HG02642 (cell line): Measurements from ENCODE around the gene CST3.

ENCODE experiments used
- ATAC-seq: cut with Tn5 transposase; IDR thresholded peaks from one replicate; pipeline ENCODE4 v1.9.1; 2021; ENCODE audit warnings: mild to moderate bottlenecking; ENCODE audit not compliant: unreplicated experiment, poor library complexity

CST3 gene

DNA sequence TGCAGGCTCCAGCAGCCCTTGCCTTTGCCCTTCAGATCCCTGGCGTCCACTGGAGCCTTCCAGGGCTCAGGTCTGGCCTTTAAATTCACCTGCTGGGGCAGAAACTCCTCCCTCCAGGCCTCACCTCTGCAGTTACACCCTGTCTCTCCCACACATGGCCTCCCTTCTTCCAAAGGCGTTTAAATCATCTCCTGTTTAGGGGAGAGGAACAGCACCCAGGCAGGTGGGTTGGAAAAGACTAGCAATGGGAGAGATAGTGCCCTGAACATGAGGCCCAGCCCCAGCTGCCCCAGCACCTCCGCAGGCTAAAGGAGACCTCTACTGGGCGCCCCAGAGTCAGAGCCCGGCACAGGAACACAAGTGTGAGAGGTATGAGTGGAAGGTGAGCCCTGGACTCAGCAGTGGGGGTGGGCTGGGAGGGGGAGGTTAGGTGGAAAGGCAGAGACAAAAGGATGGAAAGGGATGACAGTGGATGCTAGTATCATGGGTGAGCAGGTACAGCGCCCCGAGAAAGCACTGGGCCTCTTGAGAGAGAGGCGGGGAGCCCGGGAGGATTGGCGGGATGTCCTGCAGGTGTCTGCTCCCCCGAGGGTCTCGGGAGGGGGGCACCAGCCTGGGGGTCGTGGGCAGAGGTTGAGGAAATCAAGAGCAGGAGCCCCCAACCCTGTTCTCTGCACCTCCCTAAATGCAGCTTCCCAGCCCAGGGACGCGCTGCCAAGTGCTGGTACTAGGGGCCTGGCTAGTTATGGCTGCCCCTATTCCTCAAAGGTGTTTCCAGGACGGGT, 31.7 kb downstream of the CST3 start, which contains the start of gene CST9:
CST9 (minus strand) TSS at position 51 of the 785 bp plus-strand sequence. CDS start 53 bp downstream, outside the sequence.
- no peak for ATAC-seq

DNA sequence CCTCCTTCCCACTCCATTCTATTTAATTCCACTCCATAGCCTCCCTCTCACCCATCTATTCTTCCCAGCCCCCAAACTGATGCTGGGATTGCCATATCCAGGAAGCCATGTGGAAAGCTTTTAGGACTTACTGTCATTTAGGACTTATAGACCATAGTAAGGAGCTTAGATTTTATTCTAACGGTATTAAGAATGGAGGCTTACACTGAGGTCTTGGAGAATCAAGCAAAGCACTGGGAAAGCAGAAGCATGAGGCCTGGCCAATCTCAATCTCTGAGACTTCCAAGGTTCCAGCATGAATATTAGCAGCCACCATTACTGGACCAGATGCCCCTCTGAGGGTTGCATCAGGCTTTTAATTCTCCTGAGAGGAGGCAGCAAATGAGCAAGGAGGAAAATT, 33.4 kb downstream of the CST3 start:
- ATAC-seq: no peak

DNA sequence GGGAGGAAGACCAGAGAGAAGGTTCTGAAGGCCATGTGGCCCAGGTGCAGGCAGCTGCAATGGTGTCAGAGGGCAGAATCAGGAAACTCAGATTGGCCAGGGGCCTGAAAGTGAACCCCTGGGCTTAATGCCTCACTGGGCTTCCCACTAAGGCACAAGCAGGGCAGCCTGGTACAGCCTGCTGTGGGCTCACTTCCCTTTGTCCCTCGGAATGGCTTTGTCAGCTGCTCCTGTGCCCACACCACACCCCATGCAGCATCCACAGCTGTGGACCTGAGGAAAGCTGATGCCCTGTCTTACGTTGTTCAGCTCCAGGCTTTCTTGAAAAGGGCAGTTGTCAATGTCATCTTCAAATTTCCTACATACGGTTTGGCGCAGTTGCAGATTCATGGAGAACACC, 34.4 kb downstream of the CST3 start:
- no peak for ATAC-seq

- ATAC-seq: no peak
These were observed 35.1 kb downstream of the CST3 start for GRCh38 chr20:23602699-23603098.

DNA sequence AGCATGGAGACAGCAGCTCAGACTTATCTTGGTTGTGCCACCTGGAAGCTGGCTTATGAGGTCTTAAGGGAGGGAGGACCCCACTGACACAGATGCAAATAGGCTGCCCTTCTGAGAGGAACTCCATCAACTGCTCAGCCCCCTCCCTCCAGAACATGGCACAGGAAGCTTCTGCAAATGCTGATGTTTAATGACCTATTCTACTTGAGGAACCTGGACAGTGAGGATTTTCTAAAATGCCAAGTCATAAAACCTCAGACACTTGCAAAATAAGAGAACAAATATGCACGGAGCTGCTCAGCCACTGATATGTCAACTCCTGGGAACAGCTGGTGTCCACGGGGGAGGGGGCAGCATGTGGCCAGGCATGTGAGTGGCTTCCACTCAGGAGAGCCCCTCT, 35.5 kb downstream of the CST3 start:
- no peak for ATAC-seq

- ATAC-seq: no peak
These were observed 36.0 kb downstream of the CST3 start for GRCh38 chr20:23601715-23602114.

GRCh38 chr20:23598481-23598880, 39.3 kb downstream of the CST3 start:
- ATAC-seq: no peak

DNA sequence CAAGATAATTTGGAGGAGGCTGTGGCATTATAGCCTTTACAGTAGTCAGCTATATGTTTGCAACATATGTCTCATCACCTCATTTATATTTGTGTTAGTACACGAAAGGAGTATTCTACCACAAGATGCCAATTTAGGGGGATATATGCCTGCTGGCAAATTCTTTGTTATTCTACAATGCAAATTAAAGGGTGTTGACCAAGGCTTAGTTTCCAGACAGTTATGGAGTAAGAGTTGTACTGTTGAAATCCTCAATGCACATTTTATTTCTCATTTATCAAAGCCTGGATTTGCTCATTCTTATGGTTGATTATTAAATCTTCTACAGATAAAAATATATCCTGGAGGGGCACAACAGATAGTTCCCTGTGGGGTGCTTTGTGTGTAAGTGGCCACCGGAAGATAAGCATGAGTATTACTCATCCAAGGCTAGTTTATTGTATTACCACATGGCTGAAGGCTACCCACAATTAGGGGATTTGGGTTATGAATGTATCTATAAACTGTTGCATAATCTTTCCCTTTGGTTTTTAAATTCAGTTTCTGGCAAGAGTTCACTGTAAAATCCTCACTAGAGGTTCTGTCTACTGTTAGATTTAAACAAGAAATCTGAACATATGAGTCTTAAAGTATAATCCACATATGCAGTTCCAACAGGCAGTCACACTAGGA, 41.0 kb downstream of the CST3 start:
- no peak for ATAC-seq

DNA sequence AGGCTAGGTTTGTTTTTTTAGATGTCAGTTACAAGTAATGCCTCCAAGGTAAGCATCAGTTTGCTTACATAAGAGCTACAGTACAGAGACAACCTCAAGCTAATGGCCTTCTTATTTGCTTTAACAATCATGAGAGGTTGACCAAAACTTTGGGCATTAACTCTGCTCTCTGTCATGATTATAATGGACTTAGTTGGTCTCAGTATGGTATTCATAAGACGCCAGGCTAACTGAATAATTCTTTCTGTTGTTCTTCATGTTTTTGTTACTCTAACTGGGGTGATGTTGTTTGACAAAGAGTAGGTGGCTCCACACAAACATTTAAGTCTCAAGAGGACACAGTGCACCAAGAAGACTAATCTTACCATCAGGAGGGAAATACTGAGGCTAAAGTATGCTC, 41.8 kb downstream of the CST3 start:
- ATAC-seq: no peak

GRCh38 chr20:23588434-23589403, 49.0 kb downstream of the CST3 start:
- ATAC-seq: no peak

GRCh38 chr20:23587631-23588030, 50.1 kb downstream of the CST3 start:
- ATAC-seq: no peak

DNA sequence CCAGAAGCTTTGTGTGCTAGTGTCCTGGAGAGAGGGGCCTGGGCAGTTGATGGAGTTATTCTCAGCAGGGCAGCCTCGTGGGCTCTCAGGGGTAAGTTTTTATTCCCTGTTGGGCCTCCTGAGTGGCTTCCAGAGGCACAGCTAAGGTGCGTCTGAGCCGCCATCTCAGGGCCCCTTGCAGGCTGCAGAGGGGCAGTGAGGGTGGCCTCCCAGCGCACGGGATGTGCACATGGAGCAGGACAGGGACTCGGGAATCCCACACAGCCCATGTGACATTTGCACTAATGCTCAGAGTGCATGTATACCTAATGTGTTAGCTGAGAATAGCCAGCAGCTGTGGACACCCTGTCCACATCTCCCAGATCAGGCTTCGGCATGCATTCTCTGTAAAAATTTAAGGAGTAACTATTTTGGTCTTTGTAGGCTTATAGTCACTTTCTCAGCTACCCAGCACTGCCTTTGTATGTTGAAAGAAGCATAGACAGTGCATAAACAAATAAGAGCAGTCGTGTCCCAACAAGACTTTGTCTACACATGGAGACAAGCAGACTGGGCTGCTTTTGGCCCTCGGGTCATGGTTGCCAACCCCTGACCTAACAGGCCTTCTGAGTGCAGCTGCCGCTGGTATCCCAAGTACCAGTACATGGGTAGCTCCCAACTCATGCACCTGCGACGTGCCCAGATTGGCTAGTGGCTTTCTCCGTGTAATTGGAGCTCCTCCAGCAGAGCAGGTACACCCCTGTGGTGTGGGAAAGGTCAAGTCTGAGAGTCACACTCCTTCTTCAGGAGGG, 50.8 kb downstream of the CST3 start:
- ATAC-seq: no peak

- ATAC-seq: no peak
These were observed 51.7 kb downstream of the CST3 start for GRCh38 chr20:23585808-23586734.

- no peak for ATAC-seq
These were observed 52.3 kb downstream of the CST3 start for GRCh38 chr20:23585449-23585807.

DNA sequence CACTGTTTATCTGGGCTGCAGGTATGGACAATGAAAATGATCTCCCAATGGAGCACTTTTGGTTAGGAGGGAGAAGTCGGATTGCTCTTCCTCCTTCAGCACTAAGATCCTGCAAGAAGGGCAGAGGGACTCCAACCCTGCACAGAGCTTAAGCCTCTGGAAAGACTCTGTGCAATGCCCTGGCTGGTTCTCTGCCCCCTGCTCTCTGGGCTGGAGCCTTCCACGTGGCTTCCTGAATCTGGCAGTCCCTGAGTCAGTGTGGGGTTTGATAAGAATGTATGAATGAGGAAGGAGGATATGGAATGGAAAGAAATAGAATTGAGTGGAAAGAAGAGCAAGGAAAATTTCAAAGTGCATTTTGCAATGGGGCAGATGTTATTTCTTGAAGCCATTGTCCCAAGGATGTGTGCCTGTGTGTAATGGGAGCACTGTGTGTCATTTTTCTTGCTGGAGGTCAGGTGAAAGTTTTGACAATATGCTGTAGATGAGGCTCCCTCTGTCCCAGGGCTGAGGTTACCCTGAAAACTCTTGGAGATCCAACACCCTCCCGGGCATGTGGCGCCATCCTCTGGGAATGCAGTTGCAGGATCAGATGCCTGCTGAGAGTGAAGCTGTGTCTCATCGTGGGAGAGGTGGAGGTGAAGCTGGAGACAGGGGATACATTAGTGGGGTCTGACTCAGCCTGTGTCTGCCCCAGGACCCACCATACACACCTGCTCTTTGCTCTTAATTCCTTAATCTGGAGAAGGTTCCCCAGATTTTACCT, 53.1 kb downstream of the CST3 start:
- ATAC-seq: no peak
